PFSK-1 (cell line): ENCODE results near the gene GLB1L.

ENCODE experiments used
- POLR2AphosphoS5 ChIP-seq: IDR thresholded peaks from 2 replicates; pipeline ENCODE4 v1.6.1; 2012; ENCODE audit warnings: low read depth, mild to moderate bottlenecking, control low read depth, low read length, moderate library complexity
- SIN3A ChIP-seq: IDR thresholded peaks from 2 replicates; pipeline ENCODE4 v1.6.1; 2012; ENCODE audit warnings: mild to moderate bottlenecking, low read length, moderate library complexity, borderline replicate concordance; ENCODE audit not compliant: insufficient read depth
- TAF1 ChIP-seq: IDR thresholded peaks from 2 replicates; pipeline ENCODE4 v1.6.1; 2012; ENCODE audit warnings: low read length, control low read depth, borderline replicate concordance; ENCODE audit not compliant: insufficient read depth
- TF ChIP-seq, protein P1 (sequence below), 2 experiments: IDR thresholded peaks; 2 replicates each; pipeline versions ENCODE4 v1.6.1 to v1.8.0; 2011 to 2012; ENCODE audit warnings: low read depth in 2 of 2, low read length in 2 of 2, control low read depth in 1 of 2, inconsistent platforms in 1 of 2, mild to moderate bottlenecking in 1 of 2, moderate library complexity in 1 of 2; ENCODE audit not compliant: insufficient read depth in 1 of 2

DNA sequence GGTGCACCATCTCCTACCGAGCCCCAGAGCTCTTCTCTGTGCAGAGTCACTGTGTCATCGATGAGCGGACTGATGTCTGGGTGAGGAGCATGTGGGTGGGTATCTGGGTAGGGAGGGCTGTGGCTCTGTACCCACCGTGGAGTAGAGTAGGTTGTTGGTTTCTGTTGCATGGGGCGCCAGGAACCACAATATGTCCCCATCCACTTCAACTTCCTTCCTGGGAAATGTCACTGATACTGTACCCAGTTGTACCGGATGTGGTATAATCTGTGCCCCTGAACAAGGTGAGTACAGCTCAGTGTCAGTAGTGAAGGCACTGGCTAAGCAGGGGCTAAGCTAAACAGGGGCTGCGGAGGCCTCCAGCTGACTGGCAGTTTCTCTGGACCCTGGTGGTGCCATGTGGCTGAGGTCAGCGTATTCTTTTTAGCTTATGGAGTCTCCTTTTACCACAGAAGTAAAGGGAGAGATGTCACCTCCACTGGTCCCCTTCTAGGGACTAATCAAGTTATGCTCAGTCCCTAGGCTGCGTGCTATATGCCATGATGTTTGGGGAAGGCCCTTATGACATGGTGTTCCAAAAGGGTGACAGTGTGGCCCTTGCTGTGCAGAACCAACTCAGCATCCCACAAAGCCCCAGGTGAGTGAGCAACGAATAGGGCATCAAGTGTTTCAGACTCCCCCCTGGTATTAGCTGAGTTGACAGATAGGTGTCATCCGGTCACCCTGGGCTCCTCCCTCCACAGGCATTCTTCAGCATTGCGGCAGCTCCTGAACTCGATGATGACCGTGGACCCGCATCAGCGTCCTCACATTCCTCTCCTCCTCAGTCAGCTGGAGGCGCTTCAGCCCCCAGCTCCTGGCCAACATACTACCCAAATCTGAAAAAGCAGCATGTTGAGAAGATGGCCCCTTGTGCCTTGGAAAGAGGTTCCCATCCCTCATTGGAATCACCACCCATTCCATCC is 2.7 kb upstream of the GLB1L start:
- TF ChIP-seq, protein P1, sequence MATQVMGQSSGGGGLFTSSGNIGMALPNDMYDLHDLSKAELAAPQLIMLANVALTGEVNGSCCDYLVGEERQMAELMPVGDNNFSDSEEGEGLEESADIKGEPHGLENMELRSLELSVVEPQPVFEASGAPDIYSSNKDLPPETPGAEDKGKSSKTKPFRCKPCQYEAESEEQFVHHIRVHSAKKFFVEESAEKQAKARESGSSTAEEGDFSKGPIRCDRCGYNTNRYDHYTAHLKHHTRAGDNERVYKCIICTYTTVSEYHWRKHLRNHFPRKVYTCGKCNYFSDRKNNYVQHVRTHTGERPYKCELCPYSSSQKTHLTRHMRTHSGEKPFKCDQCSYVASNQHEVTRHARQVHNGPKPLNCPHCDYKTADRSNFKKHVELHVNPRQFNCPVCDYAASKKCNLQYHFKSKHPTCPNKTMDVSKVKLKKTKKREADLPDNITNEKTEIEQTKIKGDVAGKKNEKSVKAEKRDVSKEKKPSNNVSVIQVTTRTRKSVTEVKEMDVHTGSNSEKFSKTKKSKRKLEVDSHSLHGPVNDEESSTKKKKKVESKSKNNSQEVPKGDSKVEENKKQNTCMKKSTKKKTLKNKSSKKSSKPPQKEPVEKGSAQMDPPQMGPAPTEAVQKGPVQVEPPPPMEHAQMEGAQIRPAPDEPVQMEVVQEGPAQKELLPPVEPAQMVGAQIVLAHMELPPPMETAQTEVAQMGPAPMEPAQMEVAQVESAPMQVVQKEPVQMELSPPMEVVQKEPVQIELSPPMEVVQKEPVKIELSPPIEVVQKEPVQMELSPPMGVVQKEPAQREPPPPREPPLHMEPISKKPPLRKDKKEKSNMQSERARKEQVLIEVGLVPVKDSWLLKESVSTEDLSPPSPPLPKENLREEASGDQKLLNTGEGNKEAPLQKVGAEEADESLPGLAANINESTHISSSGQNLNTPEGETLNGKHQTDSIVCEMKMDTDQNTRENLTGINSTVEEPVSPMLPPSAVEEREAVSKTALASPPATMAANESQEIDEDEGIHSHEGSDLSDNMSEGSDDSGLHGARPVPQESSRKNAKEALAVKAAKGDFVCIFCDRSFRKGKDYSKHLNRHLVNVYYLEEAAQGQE (IDR thresholded peaks at IDR 0.05; ENCODE audit: insufficient read depth in 1 of 2, low read depth in 2 of 2, low read length in 2 of 2): no peak
- no peak for TF ChIP-seq POLR2AphosphoS5
- no peak for TF ChIP-seq TAF1
- no peak for TF ChIP-seq SIN3A
